ENCODE results near the gene CUEDC1. TPM values are rescaled to one million over a fixed set of nuclear protein-coding genes. Genes with fewer than 3 reads are reported as not detected.

CUEDC1 gene
- polyA plus RNA-seq (2012; ENCODE audit: missing spikeins) = 1.2 TPM

- peak; percentile 74 for DNase-seq (ENCODE audit: insufficient read length)
- TF ChIP-seq TAF1 (IDR thresholded peaks at IDR 0.05; ENCODE audit: borderline replicate concordance, low read depth, low read length) = no peak
- TF ChIP-seq POLR2A (IDR thresholded peaks at IDR 0.05; ENCODE audit: low read depth, low read length) = no peak
- no peak for TF ChIP-seq POLR2AphosphoS5 (IDR thresholded peaks at IDR 0.05; ENCODE audit: low read depth, low read length)
- peak; percentile 14 for FAIRE-seq
Observed at GRCh38 chr17:57955183-57955931, at the start of gene CUEDC1. CUEDC1 (minus strand) TSS chr17:57955412; CDS start chr17:57885564, 69,848 bp downstream.

- FAIRE-seq = no peak
- TF ChIP-seq POLR2AphosphoS5 (IDR thresholded peaks at IDR 0.05; ENCODE audit: low read depth, low read length) = no peak
- no peak for TF ChIP-seq TAF1 (IDR thresholded peaks at IDR 0.05; ENCODE audit: borderline replicate concordance, low read depth, low read length)
- TF ChIP-seq POLR2A (IDR thresholded peaks at IDR 0.05; ENCODE audit: low read depth, low read length) = no peak
- no peak for DNase-seq (ENCODE audit: insufficient read length)
Observed at GRCh38 chr17:58004060-58004459, 48.8 kb upstream of the CUEDC1 start.

- DNase-seq (ENCODE audit: insufficient read length) (no peak), FAIRE-seq (no peak)
- TF ChIP-seq TAF1 (IDR thresholded peaks at IDR 0.05; ENCODE audit: borderline replicate concordance, low read depth, low read length) = no peak
- TF ChIP-seq POLR2A (IDR thresholded peaks at IDR 0.05; ENCODE audit: low read depth, low read length) = no peak
- TF ChIP-seq POLR2AphosphoS5 (IDR thresholded peaks at IDR 0.05; ENCODE audit: low read depth, low read length) = no peak
Observed at GRCh38 chr17:58002973-58003372, 47.8 kb upstream of the CUEDC1 start.

- DNase-seq (ENCODE audit: insufficient read length) = no peak
- no peak for TF ChIP-seq TAF1 (IDR thresholded peaks at IDR 0.05; ENCODE audit: borderline replicate concordance, low read depth, low read length)
- no peak; the same call in 1 of the 2 replicates for TF ChIP-seq POLR2A (IDR thresholded peaks at IDR 0.05; ENCODE audit: low read depth, low read length)
- TF ChIP-seq POLR2AphosphoS5 (IDR thresholded peaks at IDR 0.05; ENCODE audit: low read depth, low read length) = peak; percentile 48; the same call in 1 of the 2 replicates
- FAIRE-seq = no peak
Observed at GRCh38 chr17:58002154-58002948, 47.1 kb upstream of the CUEDC1 start.

- DNase-seq (ENCODE audit: insufficient read length) = no peak
- TF ChIP-seq TAF1 (IDR thresholded peaks at IDR 0.05; ENCODE audit: borderline replicate concordance, low read depth, low read length) (no peak), POLR2AphosphoS5 (IDR thresholded peaks at IDR 0.05; ENCODE audit: low read depth, low read length) (no peak), POLR2A (IDR thresholded peaks at IDR 0.05; ENCODE audit: low read depth, low read length) (peak; percentile 45; the same call in 1 of the 2 replicates)
- no peak for FAIRE-seq
Observed at GRCh38 chr17:58001461-58002124, 46.4 kb upstream of the CUEDC1 start.

- TF ChIP-seq POLR2A (IDR thresholded peaks at IDR 0.05; ENCODE audit: low read depth, low read length) (peak; percentile 71; the same call in 1 of the 2 replicates), TAF1 (IDR thresholded peaks at IDR 0.05; ENCODE audit: borderline replicate concordance, low read depth, low read length) (no peak), POLR2AphosphoS5 (IDR thresholded peaks at IDR 0.05; ENCODE audit: low read depth, low read length) (peak; percentile 49)
- DNase-seq (ENCODE audit: insufficient read length) (no peak), FAIRE-seq (peak; percentile 77)
Observed at GRCh38 chr17:57999496-58000017, 44.3 kb upstream of the CUEDC1 start.

GRCh38 chr17:57999010-57999495 lies 43.8 kb upstream of the CUEDC1 start:
- no peak for DNase-seq (ENCODE audit: insufficient read length)
- no peak for FAIRE-seq
- TF ChIP-seq TAF1 (IDR thresholded peaks at IDR 0.05; ENCODE audit: borderline replicate concordance, low read depth, low read length) (no peak), POLR2A (IDR thresholded peaks at IDR 0.05; ENCODE audit: low read depth, low read length) (no peak), POLR2AphosphoS5 (IDR thresholded peaks at IDR 0.05; ENCODE audit: low read depth, low read length) (no peak; the same call in 1 of the 2 replicates)

GRCh38 chr17:57997085-57997809 lies 42.0 kb upstream of the CUEDC1 start:
- DNase-seq (ENCODE audit: insufficient read length) (no peak), FAIRE-seq (no peak)
- TF ChIP-seq POLR2A (IDR thresholded peaks at IDR 0.05; ENCODE audit: low read depth, low read length) (peak; percentile 7), POLR2AphosphoS5 (IDR thresholded peaks at IDR 0.05; ENCODE audit: low read depth, low read length) (peak; percentile 73; the same call in 1 of the 2 replicates), TAF1 (IDR thresholded peaks at IDR 0.05; ENCODE audit: borderline replicate concordance, low read depth, low read length) (no peak)

GRCh38 chr17:57995076-57995956 lies 40.1 kb upstream of the CUEDC1 start:
- DNase-seq (ENCODE audit: insufficient read length) = no peak
- peak; percentile 66 for FAIRE-seq
- TF ChIP-seq TAF1 (IDR thresholded peaks at IDR 0.05; ENCODE audit: borderline replicate concordance, low read depth, low read length) = no peak
- TF ChIP-seq POLR2AphosphoS5 (IDR thresholded peaks at IDR 0.05; ENCODE audit: low read depth, low read length) = peak; percentile 77; the same call in 1 of the 2 replicates
- TF ChIP-seq POLR2A (IDR thresholded peaks at IDR 0.05; ENCODE audit: low read depth, low read length) = peak; percentile 63

Measured in GM12892 (cell line).